HG02840 (cell line): ENCODE results near the gene HNRNPH1.

Source experiments
- ATAC-seq: cut with Tn5 transposase; IDR thresholded peaks from one replicate; pipeline ENCODE4 v1.9.1; 2021; ENCODE audit warnings: mild to moderate bottlenecking, moderate library complexity, moderate number of reproducible peaks; ENCODE audit not compliant: unreplicated experiment, low FRiP score

HNRNPH1 gene

DNA sequence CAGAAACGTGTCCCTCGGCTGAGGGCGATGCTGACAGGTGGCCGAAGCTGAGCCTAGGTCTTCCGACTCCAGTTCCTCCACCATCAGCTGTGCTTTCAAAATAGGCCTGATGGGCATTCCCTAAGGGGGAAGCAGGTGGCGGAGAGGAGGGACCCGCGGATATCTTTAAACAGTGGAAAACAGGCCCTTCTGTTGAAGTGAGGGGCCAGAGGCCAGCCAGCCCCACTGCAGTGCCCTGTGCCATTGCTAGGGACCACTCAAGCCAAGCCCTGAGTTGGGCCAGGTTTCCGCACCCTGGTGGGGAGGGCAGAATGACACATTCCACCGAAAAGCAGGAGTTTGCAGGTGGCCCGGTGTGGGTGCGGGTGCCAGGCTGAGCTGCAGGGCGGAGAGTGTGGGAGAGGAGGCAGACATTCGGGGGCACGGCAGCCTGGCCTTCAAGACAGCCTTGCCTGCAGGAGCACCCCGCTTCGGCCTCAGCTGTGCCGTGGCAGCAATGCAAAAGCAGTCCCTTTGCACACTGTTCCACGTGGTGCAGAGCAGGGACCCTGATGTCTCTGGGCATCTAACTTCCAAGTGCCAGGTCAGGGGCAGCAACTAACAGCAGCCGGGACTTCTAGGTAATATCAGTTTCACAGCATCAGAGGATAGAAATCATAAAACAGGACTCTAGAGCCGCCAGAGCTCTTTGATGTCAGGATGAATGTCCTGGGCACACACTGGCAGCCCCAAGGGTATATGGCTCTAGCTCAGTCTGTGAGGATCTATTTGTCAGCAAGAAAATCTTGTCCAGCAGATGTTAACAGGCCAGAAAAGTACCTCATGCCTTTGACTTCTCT lies 17.2 kb downstream of the HNRNPH1 start:
- no peak for ATAC-seq

DNA sequence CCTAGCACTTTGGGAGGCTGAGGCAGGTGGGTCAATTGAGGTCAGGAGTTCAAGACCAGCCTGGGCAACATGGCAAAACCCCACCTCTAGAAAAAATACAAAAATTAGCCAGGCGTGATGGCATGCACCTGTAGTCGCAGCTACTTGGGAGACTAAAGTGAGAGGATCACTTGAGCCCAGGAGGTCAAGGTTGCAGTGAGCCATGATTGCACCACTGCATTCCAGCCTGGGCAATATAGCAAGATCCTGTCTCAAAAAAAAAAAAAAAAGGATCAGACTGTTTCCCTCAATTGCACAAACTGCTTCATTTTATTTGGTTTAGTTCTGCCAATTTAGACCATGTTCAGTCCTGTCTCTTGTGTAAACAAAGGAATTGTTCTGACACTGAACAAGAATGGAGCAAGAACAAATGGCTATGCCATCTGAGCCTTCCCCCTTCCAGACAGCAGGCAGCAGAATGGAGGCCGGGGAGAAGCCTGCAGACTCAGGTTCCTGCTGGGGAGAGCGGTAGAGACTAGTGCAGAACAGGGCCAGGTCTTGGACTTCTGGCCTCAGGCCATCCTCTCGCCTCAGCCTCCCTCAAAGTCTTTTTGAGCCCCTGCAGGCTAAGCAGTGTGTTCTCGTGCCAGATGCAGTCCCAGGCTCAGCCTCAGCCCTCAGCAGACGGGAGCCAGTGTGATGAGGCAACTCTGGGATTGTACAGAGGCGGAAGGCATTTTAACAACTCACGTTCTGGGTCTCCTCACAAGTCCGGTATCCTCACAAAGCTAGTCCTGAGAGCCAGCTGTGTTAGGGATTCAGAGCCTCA lies 18.2 kb downstream of the HNRNPH1 start:
- ATAC-seq: no peak

DNA sequence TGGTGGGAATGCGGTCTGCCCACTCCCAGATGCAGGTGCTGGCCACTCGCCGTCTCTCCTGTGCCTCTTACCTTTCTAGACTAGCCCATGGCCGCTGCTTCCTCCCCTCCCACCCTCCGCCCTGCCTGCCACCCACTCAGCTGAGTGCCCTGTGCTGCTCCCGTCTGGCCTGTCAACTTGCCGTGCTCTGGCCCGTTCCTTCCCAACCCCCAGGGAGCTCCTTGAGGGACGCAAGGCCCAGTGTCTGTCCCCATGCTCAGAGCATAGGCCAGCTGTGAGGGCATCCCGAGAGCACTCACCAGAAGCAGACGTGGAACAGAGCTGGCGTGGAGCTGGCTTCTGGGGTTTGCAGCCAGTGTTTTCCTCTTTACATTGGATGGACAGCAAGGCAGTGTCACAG lies 20.2 kb downstream of the HNRNPH1 start:
- ATAC-seq: no peak

DNA sequence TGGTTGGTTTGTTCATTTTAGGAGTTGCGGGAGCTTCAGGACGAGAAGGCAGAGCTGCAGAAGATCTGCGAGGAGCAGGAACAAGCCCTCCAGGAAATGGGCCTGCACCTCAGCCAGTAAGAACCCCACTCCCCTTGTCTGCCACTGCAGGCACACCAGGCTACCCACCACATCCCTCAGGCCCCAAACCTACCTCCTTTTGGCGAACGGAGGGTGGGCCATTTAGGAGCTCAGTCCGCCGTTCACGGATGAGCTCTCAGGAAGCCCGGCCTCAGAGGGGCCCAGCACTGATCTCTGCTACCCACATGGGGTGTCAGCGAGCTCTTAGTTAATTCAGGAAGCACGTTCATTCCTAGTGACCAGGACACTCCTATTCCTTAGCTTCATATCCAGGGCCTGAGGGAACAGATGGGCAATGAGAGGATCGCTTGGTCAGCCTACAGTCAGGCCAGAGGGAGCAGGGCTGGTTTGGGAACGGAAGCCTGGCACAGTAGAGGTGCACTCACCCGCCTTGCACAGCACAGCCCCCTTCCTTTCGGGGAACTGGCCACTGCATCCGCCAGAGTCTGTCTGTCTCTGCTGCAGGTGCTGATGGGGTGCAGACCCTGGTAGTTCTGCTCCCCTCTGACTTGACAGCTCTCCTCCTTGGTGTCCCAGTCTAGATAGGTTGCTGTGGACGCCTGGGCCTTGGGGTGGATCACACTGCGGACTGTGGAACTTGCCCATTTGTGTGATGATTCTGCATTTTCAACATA lies 21.4 kb downstream of the HNRNPH1 start:
- ATAC-seq: no peak

DNA sequence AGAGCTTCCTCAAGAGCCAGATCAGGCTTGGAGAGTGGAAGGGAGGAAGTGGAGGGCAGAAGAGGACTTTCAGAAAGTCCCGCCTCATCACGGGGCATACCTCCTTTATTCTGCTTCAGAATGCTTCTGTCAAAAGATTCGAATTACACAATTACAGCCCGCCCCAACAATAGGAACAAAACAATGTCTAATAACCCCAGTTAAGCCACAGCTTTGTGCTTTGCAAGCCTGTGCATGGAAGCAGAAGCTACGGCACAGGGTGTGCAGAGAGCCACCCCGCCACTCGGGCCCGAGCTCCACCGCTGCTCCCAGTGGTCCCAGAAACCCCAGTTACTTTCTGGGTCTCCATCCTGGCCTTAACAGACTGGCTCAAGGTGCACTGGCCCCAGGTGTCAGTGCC lies 23.5 kb downstream of the HNRNPH1 start:
- no peak for ATAC-seq

DNA sequence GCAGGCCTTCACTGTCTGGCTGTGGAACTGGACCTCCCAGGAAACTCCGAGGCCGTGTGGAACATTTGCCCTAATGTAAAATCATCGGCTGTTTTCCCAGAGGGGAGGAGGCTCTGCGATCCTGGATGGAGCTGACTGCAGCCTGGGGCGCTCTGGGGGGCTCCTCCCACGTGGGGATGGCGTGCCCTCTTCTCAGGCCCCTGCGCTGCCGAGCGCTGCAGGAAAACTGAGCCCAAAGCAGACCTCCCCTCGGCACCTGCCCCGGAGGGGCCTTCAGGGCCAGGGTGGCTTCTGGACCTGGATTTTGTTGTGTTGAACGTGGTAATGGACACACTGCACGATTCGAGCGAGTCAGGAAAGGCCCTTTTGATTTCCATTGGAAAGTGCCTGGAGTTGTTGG lies 23.9 kb downstream of the HNRNPH1 start:
- ATAC-seq: no peak

DNA sequence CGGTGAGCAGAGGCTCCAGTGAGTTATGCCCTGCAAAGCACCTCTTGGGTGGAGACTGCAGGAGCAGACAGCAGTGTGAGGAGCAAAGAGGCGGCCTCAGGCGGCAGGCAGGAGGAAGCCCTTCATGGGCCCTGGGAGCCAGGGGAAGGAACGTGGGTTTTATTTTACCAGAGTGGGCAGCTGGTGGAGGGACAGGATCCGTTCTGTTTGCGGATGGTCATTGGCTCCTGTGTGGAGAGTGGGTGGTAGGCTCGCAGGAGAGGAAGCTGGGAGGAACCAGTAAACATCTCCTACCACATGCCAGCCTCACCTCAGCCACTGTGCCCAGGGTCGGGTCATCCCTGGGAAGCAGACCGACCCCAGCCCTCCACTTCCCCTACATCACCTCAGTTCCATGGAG lies 24.4 kb downstream of the HNRNPH1 start:
- ATAC-seq: no peak

DNA sequence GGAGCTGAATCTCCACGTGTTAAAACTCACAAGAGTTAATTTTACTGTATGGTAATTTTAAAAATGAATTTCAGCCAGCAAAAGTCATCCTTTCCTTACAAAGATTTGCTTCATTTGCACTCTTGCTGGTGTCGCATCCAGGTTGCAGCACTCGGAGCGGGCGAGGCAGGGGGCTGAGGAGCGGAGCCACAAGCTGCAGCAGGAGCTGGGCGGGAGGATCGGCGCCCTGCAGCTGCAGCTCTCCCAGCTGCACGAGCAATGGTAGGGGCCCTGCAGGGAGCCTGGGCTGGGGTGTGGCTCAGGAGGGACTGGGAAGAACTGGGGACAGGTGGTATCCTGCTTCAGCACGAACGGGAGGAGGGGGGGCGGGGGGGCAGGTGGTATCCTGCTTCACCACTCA lies 27.1 kb downstream of the HNRNPH1 start:
- ATAC-seq: no peak

DNA sequence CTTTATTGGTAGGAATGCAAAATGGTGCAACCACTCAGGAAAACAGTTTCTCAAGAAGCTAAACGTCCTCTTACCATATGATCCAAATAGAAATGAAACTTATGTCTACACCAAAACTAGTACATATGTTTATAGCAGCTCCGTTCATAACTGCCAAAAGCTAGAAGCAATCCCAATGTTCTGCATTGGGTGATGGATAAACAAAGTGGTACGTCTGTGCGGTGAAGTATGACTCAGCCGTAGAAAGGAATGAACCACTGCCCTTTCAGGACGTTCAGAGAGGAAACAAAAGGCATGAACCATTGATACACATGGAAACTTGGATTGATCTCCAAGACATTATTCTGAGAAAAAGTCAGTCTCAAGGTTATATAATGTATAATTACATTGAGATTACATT lies 27.6 kb downstream of the HNRNPH1 start:
- no peak for ATAC-seq

DNA sequence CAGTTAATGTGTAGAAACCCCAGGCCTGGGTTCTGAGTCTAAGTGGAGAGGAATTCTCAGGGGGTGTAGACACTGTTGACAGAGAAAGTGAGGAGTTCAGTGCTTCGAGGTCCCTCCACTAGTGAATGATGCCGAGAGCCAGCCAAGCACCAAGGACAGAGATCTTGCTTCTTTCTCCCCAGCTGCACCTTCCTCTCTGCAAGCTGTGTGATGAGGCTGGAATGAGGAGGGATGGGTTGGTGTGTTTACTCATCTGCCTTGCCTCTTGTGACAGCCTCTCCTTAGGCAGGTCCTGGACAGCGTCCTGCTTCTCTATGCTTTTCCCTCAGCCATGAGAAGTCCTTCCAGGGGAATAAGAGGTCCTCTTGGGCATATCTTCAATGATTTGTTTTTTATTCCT lies 35.3 kb downstream of the HNRNPH1 start:
- no peak for ATAC-seq

DNA sequence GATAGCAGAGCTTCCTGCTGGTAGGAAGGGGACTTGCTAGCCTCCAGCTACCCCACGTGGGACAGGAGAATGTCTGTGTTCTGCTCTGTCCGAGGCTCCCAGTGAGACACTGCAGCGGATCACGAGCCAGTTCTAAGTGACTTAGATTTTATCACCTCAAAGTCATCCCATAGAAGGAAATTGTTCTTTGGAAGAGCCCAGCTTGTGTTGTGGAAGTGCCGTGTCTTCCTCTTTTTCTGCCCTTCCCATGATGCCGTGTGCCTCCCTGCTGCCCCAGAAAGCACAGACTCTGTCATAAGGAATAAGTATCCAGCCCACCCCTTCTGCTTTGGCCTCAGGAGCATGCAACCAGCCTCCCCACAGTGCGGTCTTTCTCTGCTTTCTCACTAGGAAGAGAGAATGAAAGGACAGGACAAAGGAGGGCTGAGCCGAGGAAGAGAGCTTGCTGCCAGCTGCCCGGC lies 37.5 kb downstream of the HNRNPH1 start:
- ATAC-seq: no peak

DNA sequence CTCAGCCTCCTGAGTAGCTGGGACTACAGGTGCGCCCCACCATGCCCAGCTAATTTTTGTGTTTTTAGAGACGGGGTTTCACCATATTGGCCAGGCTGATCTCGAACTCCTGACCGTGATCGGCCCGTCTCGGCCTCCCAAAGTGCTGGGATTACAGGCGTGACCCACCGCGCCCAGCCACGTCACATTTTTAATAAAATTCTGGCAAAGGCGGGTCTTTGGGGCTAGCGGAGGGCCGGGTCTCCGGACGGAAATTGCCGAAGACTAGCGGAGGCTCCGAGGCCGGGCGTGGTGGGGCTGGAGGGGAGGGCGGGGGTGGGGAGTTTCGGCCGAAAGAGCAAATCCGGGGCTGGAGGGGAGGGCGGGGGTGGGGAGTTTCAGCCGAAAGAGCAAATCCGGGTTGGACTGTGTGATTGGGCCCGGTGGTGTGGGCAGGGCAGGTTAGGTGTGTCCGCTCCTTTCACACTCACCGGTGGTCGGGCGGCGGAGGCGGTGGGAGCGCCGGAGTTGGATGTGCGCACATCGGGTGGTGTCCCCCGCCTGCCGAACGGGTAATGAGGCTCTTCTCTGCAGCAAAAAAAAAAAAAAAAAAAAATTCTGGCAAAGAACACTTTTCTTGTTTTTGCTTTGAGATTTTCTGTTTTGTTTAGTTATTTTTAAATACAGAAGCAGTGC lies 46.0 kb downstream of the HNRNPH1 start:
- ATAC-seq: no peak

DNA sequence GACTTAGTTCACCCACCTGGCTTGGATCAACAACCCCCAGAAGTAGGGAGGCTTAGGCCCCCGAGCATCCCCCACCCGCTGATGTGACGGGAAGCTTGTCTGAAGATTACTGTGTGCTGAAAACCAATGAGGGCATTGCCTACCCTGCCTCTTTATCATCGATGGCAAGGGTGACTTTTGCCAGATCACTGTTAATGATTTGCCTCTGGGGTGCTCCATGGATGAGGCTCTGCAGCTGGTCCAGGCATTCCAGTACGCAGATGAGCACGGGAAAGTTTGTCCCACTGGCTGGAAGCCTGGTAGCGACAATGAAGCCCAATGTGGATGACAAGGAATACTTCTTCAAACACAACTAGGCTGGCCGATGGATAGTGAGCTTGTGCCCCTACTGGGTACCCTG lies 51.1 kb downstream of the HNRNPH1 start:
- ATAC-seq: no peak

DNA sequence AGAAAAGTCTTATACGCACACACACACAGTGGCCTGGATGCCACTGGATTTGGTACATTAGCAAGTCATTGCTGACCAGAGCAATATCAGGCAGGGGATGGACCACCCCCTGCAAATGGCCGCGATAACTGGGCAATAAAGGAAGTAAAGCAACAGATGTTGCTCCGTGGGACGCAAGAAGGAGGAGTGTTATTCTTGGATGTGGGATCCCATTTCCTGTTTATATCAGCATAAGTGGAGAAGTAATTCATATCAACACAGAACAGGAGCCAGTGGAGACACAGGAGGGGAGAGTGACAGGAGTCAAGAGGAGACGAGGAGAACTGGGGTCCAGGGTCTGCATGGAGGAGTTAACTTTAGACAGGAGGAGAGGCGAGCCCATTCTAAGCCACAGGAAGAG lies 54.8 kb downstream of the HNRNPH1 start:
- ATAC-seq: no peak

DNA sequence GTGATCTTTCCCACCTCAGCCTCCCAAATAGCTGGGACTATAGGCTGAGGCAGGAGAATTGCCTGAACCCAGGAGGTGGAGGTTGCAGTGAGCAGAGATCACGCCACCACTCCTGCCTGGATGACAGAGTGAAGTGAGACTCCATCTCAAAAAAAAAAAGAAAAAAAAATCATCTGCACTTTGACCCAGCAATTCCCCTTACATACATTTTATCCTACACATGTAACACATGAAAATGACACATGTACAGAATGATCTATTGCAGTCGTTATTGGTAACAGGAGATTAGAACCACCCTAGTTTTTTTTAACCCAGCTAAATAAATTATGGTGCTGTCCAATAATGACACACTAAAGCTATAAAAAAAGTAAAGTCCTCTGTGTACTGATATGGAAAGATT lies 58.9 kb downstream of the HNRNPH1 start:
- no peak for ATAC-seq
